Activated CD8-positive, alpha-beta memory T cell treated with anti-CD3 and anti-CD28 coated beads, Interleukin-2, amount 10 ng/mL, durations not matched to agents 7 days and 5 days (primary cell): ENCODE results near the gene LRCH2. TPM values are rescaled to one million over a fixed set of nuclear protein-coding genes. Genes with fewer than 3 reads are reported as not detected.

Experiments
- ATAC-seq: fragments of 150-1000 bp; cut with Tn5 transposase; one replicate; pipeline ENCODE4 v1.10.0; 2021; ENCODE audit warnings: moderate library complexity
- CTCF ChIA-PET: fragments of 350-600 bp; sonication (Branson Sonifier 250); formaldehyde crosslinking; loops from one replicate; lab custom pipeline; 2021; ENCODE audit warnings: antibody characterized with exemption; lab: Charles Lee
- DNase-seq: peaks from one replicate; pipeline ENCODE4 v3.0.0-alpha.2; 2020
- H3K27ac Mint-ChIP-seq: one replicate; pipeline ENCODE4 v1.8.0; 2021; ENCODE audit warnings: mild to moderate bottlenecking, mixed read lengths
- H3K27me3 Mint-ChIP-seq: one replicate; pipeline ENCODE4 v1.8.0; 2021; ENCODE audit warnings: mixed read lengths
- H3K36me3 Mint-ChIP-seq: one replicate; pipeline ENCODE4 v1.8.0; 2021; ENCODE audit warnings: mild to moderate bottlenecking, mixed read lengths
- H3K4me1 Mint-ChIP-seq: one replicate; pipeline ENCODE4 v1.8.0; 2021; ENCODE audit warnings: mixed read lengths
- H3K4me3 Mint-ChIP-seq: one replicate; pipeline ENCODE4 v1.8.0; 2021; ENCODE audit warnings: mild to moderate bottlenecking, moderate library complexity, mixed read lengths
- H3K9me3 Mint-ChIP-seq: one replicate; pipeline ENCODE4 v1.8.0; 2022; ENCODE audit warnings: low read depth, mixed read lengths
- total RNA-seq, 2 experiments: library from RNA; stranded (reverse); gene quantifications; one replicate each; pipeline ENCODE4 v1.2.3, GENCODE V29; 2021

LRCH2 gene
- total RNA-seq, 2 experiments from 2014 or later = not detected

GRCh38 chrX:115089419-115089818 lies 144.5 kb downstream of the LRCH2 start:
- H3K36me3 Mint-ChIP-seq = no peaks in the 10 kb centered on the region
- H3K4me3 Mint-ChIP-seq = no peak overlapping the region
- DNase-seq (no peak), ATAC-seq (no peak)
- peaks cover 6% of the 10 kb centered on the region for H3K9me3 Mint-ChIP-seq
- H3K27ac Mint-ChIP-seq = no peak overlapping the region
- no peaks in the 10 kb centered on the region for H3K27me3 Mint-ChIP-seq
- H3K4me1 Mint-ChIP-seq = no peaks in the 10 kb centered on the region
- CTCF ChIA-PET = no interaction called here

- ATAC-seq = no peak
- no peak overlapping the region for H3K27ac Mint-ChIP-seq
- H3K9me3 Mint-ChIP-seq = peaks cover 3% of the 10 kb centered on the region
- H3K4me3 Mint-ChIP-seq = no peak overlapping the region
- DNase-seq = no peak
- H3K4me1 Mint-ChIP-seq = no peaks in the 10 kb centered on the region
- H3K27me3 Mint-ChIP-seq = no peaks in the 10 kb centered on the region
- no peaks in the 10 kb centered on the region for H3K36me3 Mint-ChIP-seq
- CTCF ChIA-PET = no interaction called here
These were observed 165.0 kb downstream of the LRCH2 start for GRCh38 chrX:115068896-115069295.

GRCh38 chrX:115067812-115068211 lies 166.1 kb downstream of the LRCH2 start:
- ATAC-seq (no peak), DNase-seq (no peak)
- Mint-ChIP-seq H3K27ac (no peak overlapping the region), H3K9me3 (peaks cover 3% of the 10 kb centered on the region), H3K4me1 (no peaks in the 10 kb centered on the region), H3K4me3 (no peak overlapping the region), H3K36me3 (no peaks in the 10 kb centered on the region), H3K27me3 (no peaks in the 10 kb centered on the region)
- CTCF ChIA-PET = no interaction called here

- Mint-ChIP-seq H3K4me3 (no peak overlapping the region), H3K9me3 (no peaks in the 10 kb centered on the region), H3K36me3 (no peaks in the 10 kb centered on the region), H3K27ac (no peak overlapping the region), H3K4me1 (no peaks in the 10 kb centered on the region), H3K27me3 (no peaks in the 10 kb centered on the region)
- DNase-seq (no peak), ATAC-seq (no peak)
- CTCF ChIA-PET = no interaction called here
These were observed 168.6 kb downstream of the LRCH2 start for GRCh38 chrX:115065304-115065703.

Other genes starting within 250 kb of the LRCH2 start
- not detected for gene IL13RA2, start 216.5 kb downstream of the LRCH2 start, total RNA-seq
- not detected for gene RBMXL3, start 44.7 kb downstream of the LRCH2 start, total RNA-seq
- gene LUZP4, start 55.6 kb upstream of the LRCH2 start, total RNA-seq = not detected